Measurements from ENCODE around the gene COL20A1.

COL20A1 gene

GRCh38 chr20:63279931-63280330, 13.1 kb upstream of the COL20A1 start:
- no peak overlapping the region for H3K4me3 ChIP-seq (ENCODE audit: insufficient read depth in 1 of 2, low read depth in 1 of 2, low read length in 2 of 2)
- H3K9ac ChIP-seq (ENCODE audit: low read length) = no peak overlapping the region
- H2BK5ac ChIP-seq (ENCODE audit: low read depth, low read length, poor library complexity, severe bottlenecking) = no peak overlapping the region
- no peak overlapping the region for H3K14ac ChIP-seq (ENCODE audit: low read length in 2 of 2)
- no peak for DNase-seq
- H3K4ac ChIP-seq (ENCODE audit: low read depth in 1 of 2, low read length in 2 of 2) = no peak overlapping the region
- H2BK12ac ChIP-seq (ENCODE audit: low read length in 2 of 2) = no peak overlapping the region
- no peak overlapping the region for H4K8ac ChIP-seq (ENCODE audit: low read length)
- H3K27me3 ChIP-seq (ENCODE audit: control insufficient read depth in 1 of 2, insufficient read depth in 1 of 2, low read length in 2 of 2) = no peaks in the 10 kb centered on the region
- peaks cover 83 to 100% of the 10 kb centered on the region in 2 experiments for H3K36me3 ChIP-seq (ENCODE audit: control insufficient read depth in 1 of 2, insufficient read depth in 2 of 2, low read depth in 1 of 2, low read length in 2 of 2)
- no peak overlapping the region for H3K4me2 ChIP-seq (ENCODE audit: low read length, poor library complexity, severe bottlenecking)
- peaks cover 35% of the 10 kb centered on the region for H3K4me1 ChIP-seq (ENCODE audit: control insufficient read depth, insufficient read depth, low read depth, low read length)
- peaks cover 46% of the 10 kb centered on the region for H3K79me1 ChIP-seq (replicated peaks; ENCODE audit: low read length, poor library complexity, severe bottlenecking)
- no peak overlapping the region for H2AFZ ChIP-seq (ENCODE audit: low read depth, low read length)
- no peak overlapping the region for H2AK5ac ChIP-seq (ENCODE audit: low read length, severe bottlenecking)
- H3K27ac ChIP-seq (ENCODE audit: low read length, poor library complexity, severe bottlenecking) = no peak overlapping the region
- no peak overlapping the region for H3K23ac ChIP-seq (ENCODE audit: low read length in 2 of 2)
- no peak overlapping the region for H2BK120ac ChIP-seq (ENCODE audit: low read depth, low read length)
- no peak overlapping the region for H2BK15ac ChIP-seq (ENCODE audit: low read depth, poor library complexity, severe bottlenecking)
- 97% methylated on average over 15 of the region's 15 CpGs for WGBS
- no peak overlapping the region for H4K91ac ChIP-seq (ENCODE audit: low read length)
- H3K18ac ChIP-seq (ENCODE audit: low read depth in 1 of 2, low read length in 2 of 2) = no peak overlapping the region
- no peaks in the 10 kb centered on the region for H3K9me3 ChIP-seq (ENCODE audit: control insufficient read depth, low read length)

- Histone ChIP-seq H2BK120ac (ENCODE audit: low read depth, low read length) (no peak overlapping the region), H3K9ac (ENCODE audit: low read length) (no peak overlapping the region), H3K23ac (ENCODE audit: low read length in 2 of 2) (no peak overlapping the region), H4K8ac (ENCODE audit: low read length) (no peak overlapping the region), H3K27me3 (ENCODE audit: control insufficient read depth in 1 of 2, insufficient read depth in 1 of 2, low read length in 2 of 2) (no peaks in the 10 kb centered on the region), H4K91ac (ENCODE audit: low read length) (no peak overlapping the region), H3K14ac (ENCODE audit: low read length in 2 of 2) (no peak overlapping the region), H2BK12ac (ENCODE audit: low read length in 2 of 2) (no peak overlapping the region), H3K4ac (ENCODE audit: low read depth in 1 of 2, low read length in 2 of 2) (no peak overlapping the region), H3K4me2 (ENCODE audit: low read length, poor library complexity, severe bottlenecking) (no peak overlapping the region), H2AK5ac (ENCODE audit: low read length, severe bottlenecking) (no peak overlapping the region), H3K36me3 (ENCODE audit: control insufficient read depth in 1 of 2, insufficient read depth in 2 of 2, low read depth in 1 of 2, low read length in 2 of 2) (peaks cover 86 to 100% of the 10 kb centered on the region in 2 experiments), H3K4me1 (ENCODE audit: control insufficient read depth, insufficient read depth, low read depth, low read length) (peaks cover 33% of the 10 kb centered on the region), H2AFZ (ENCODE audit: low read depth, low read length) (no peak overlapping the region), H3K79me1 (replicated peaks; ENCODE audit: low read length, poor library complexity, severe bottlenecking) (peaks cover 49% of the 10 kb centered on the region), H3K9me3 (ENCODE audit: control insufficient read depth, low read length) (no peaks in the 10 kb centered on the region), H3K27ac (ENCODE audit: low read length, poor library complexity, severe bottlenecking) (no peak overlapping the region), H2BK15ac (ENCODE audit: low read depth, poor library complexity, severe bottlenecking) (no peak overlapping the region), H2BK5ac (ENCODE audit: low read depth, low read length, poor library complexity, severe bottlenecking) (no peak overlapping the region), H3K18ac (ENCODE audit: low read depth in 1 of 2, low read length in 2 of 2) (no peak overlapping the region), H3K4me3 (ENCODE audit: insufficient read depth in 1 of 2, low read depth in 1 of 2, low read length in 2 of 2) (no peak overlapping the region)
- WGBS = 98% methylated on average over 6 of the region's 6 CpGs
- DNase-seq = no peak
Observed at GRCh38 chr20:63280371-63280770, 12.6 kb upstream of the COL20A1 start.

- Histone ChIP-seq H3K9ac (ENCODE audit: low read length) (no peak overlapping the region), H3K23ac (ENCODE audit: low read length in 2 of 2) (no peak overlapping the region), H3K36me3 (ENCODE audit: control insufficient read depth in 1 of 2, insufficient read depth in 2 of 2, low read depth in 1 of 2, low read length in 2 of 2) (peaks cover 91 to 100% of the 10 kb centered on the region in 2 experiments), H3K4ac (ENCODE audit: low read depth in 1 of 2, low read length in 2 of 2) (no peak overlapping the region), H3K79me1 (replicated peaks; ENCODE audit: low read length, poor library complexity, severe bottlenecking) (peaks cover 52% of the 10 kb centered on the region), H3K27ac (ENCODE audit: low read length, poor library complexity, severe bottlenecking) (no peak overlapping the region), H2BK12ac (ENCODE audit: low read length in 2 of 2) (no peak overlapping the region), H2AK5ac (ENCODE audit: low read length, severe bottlenecking) (no peak overlapping the region), H2BK15ac (ENCODE audit: low read depth, poor library complexity, severe bottlenecking) (no peak overlapping the region), H3K14ac (ENCODE audit: low read length in 2 of 2) (no peak overlapping the region), H2BK120ac (ENCODE audit: low read depth, low read length) (no peak overlapping the region), H4K8ac (ENCODE audit: low read length) (no peak overlapping the region), H3K9me3 (ENCODE audit: control insufficient read depth, low read length) (no peaks in the 10 kb centered on the region), H3K4me2 (ENCODE audit: low read length, poor library complexity, severe bottlenecking) (no peak overlapping the region), H2AFZ (ENCODE audit: low read depth, low read length) (no peak overlapping the region), H2BK5ac (ENCODE audit: low read depth, low read length, poor library complexity, severe bottlenecking) (no peak overlapping the region), H3K27me3 (ENCODE audit: control insufficient read depth in 1 of 2, insufficient read depth in 1 of 2, low read length in 2 of 2) (no peaks in the 10 kb centered on the region), H4K91ac (ENCODE audit: low read length) (no peak overlapping the region), H3K4me3 (ENCODE audit: insufficient read depth in 1 of 2, low read depth in 1 of 2, low read length in 2 of 2) (no peak overlapping the region), H3K4me1 (ENCODE audit: control insufficient read depth, insufficient read depth, low read depth, low read length) (peaks cover 27% of the 10 kb centered on the region), H3K18ac (ENCODE audit: low read depth in 1 of 2, low read length in 2 of 2) (no peak overlapping the region)
- no peak for DNase-seq
- WGBS = 83% methylated on average over 19 of the region's 19 CpGs
Observed at GRCh38 chr20:63280929-63281545, 11.9 kb upstream of the COL20A1 start.

- Histone ChIP-seq H3K23ac (ENCODE audit: low read length in 2 of 2) (no peak overlapping the region), H2BK12ac (ENCODE audit: low read length in 2 of 2) (no peak overlapping the region), H2AK5ac (ENCODE audit: low read length, severe bottlenecking) (no peak overlapping the region), H3K4ac (ENCODE audit: low read depth in 1 of 2, low read length in 2 of 2) (no peak overlapping the region), H3K79me1 (replicated peaks; ENCODE audit: low read length, poor library complexity, severe bottlenecking) (peaks cover 56% of the 10 kb centered on the region), H4K91ac (ENCODE audit: low read length) (no peak overlapping the region), H3K14ac (ENCODE audit: low read length in 2 of 2) (no peak overlapping the region), H2BK15ac (ENCODE audit: low read depth, poor library complexity, severe bottlenecking) (no peak overlapping the region), H2AFZ (ENCODE audit: low read depth, low read length) (no peak overlapping the region), H3K36me3 (ENCODE audit: control insufficient read depth in 1 of 2, insufficient read depth in 2 of 2, low read depth in 1 of 2, low read length in 2 of 2) (peaks cover 87 to 100% of the 10 kb centered on the region in 2 experiments), H3K4me2 (ENCODE audit: low read length, poor library complexity, severe bottlenecking) (no peak overlapping the region), H4K8ac (ENCODE audit: low read length) (no peak overlapping the region), H3K27me3 (ENCODE audit: control insufficient read depth in 1 of 2, insufficient read depth in 1 of 2, low read length in 2 of 2) (no peaks in the 10 kb centered on the region), H3K9me3 (ENCODE audit: control insufficient read depth, low read length) (no peaks in the 10 kb centered on the region), H3K4me3 (ENCODE audit: insufficient read depth in 1 of 2, low read depth in 1 of 2, low read length in 2 of 2) (no peak overlapping the region), H3K18ac (ENCODE audit: low read depth in 1 of 2, low read length in 2 of 2) (no peak overlapping the region), H3K4me1 (ENCODE audit: control insufficient read depth, insufficient read depth, low read depth, low read length) (peaks cover 25% of the 10 kb centered on the region), H2BK5ac (ENCODE audit: low read depth, low read length, poor library complexity, severe bottlenecking) (no peak overlapping the region), H2BK120ac (ENCODE audit: low read depth, low read length) (no peak overlapping the region), H3K9ac (ENCODE audit: low read length) (no peak overlapping the region), H3K27ac (ENCODE audit: low read length, poor library complexity, severe bottlenecking) (no peak overlapping the region)
- WGBS = 97% methylated on average over 38 of the region's 38 CpGs
- no peak for DNase-seq
Observed at GRCh38 chr20:63281742-63282665, 11.0 kb upstream of the COL20A1 start.

Measured in mesenchymal stem cell (in vitro differentiated cells and primary cell).